Karpas-422 (cell line): ENCODE measurements around the gene SYTL3. TPM values are rescaled to one million over a fixed set of nuclear protein-coding genes. Genes with fewer than 3 reads are reported as not detected.

ENCODE experiments used
- DNase-seq: peaks from one replicate; pipeline ENCODE4 v3.0.0-alpha.2; 2015
- H2AFZ ChIP-seq: fragments of 200-600 bp; sonication (generic); 2 replicates; pipeline ENCODE4 v1.6.1; 2014; ENCODE audit warnings: antibody characterized with exemption, low read length, mixed read lengths
- H3K27ac ChIP-seq: fragments of 200-600 bp; sonication (generic); 2 replicates; pipeline ENCODE4 v1.5.1; 2014; ENCODE audit warnings: mild to moderate bottlenecking, low read length, moderate library complexity
- H3K27me3 ChIP-seq: fragments of 200-600 bp; sonication (generic); 2 replicates; pipeline ENCODE4 v1.6.1; 2014; ENCODE audit warnings: low read length, mixed read lengths
- H3K36me3 ChIP-seq: fragments of 200-600 bp; sonication (generic); 2 replicates; pipeline ENCODE4 v1.6.1; 2014; ENCODE audit warnings: low read length, mixed read lengths; ENCODE audit not compliant: insufficient read depth
- H3K4me1 ChIP-seq: fragments of 200-600 bp; sonication (generic); 2 replicates; pipeline ENCODE4 v1.6.1; 2014; ENCODE audit warnings: mild to moderate bottlenecking, low read length, mixed read lengths
- H3K4me2 ChIP-seq: fragments of 200-600 bp; sonication (generic); 2 replicates; pipeline ENCODE4 v1.6.1; 2014; ENCODE audit warnings: low read length, low read depth, mild to moderate bottlenecking; ENCODE audit not compliant: poor library complexity, severe bottlenecking
- H3K4me3 ChIP-seq: fragments of 200-600 bp; sonication (generic); 2 replicates; pipeline ENCODE4 v1.5.1; 2014; ENCODE audit warnings: mild to moderate bottlenecking, antibody characterized with exemption, low read length, mixed read lengths
- H3K79me2 ChIP-seq: fragments of 200-600 bp; sonication (generic); 2 replicates; pipeline ENCODE4 v1.6.1; 2014; ENCODE audit warnings: mild to moderate bottlenecking, low read length, mixed read lengths
- H3K9ac ChIP-seq: fragments of 200-600 bp; sonication (generic); 2 replicates; pipeline ENCODE4 v1.6.0; 2014; ENCODE audit warnings: low read length
- H3K9me2 ChIP-seq: fragments of 200-600 bp; sonication (generic), shearing (Covaris generic); replicated peaks from 2 replicates; pipeline ENCODE4 v1.6.0; 2014; ENCODE audit warnings: mild to moderate bottlenecking, low read length, moderate library complexity; ENCODE audit not compliant: insufficient read depth
- H3K9me3 ChIP-seq: fragments of 300-700, 200-600 bp; sonication (generic); 2 replicates; pipeline ENCODE4 v1.6.1; 2014; ENCODE audit warnings: low read length, mixed read lengths
- H4K20me1 ChIP-seq: fragments of 200-600 bp; sonication (generic); 2 replicates; pipeline ENCODE4 v1.6.1; 2014; ENCODE audit warnings: mild to moderate bottlenecking, antibody characterized with exemption, low read length, low read depth; ENCODE audit not compliant: insufficient read depth
- total RNA-seq: library from RNA; depleted of rRNA; stranded (reverse); fragments of >200 nt; shearing (Covaris generic); gene quantifications from 2 replicates; pipeline ENCODE4 v1.2.3, GENCODE V29; 2014; ENCODE audit warnings: low replicate concordance

Gene SYTL3
- total RNA-seq, 1 experiment from 2014 or later: 0.41 TPM

DNA sequence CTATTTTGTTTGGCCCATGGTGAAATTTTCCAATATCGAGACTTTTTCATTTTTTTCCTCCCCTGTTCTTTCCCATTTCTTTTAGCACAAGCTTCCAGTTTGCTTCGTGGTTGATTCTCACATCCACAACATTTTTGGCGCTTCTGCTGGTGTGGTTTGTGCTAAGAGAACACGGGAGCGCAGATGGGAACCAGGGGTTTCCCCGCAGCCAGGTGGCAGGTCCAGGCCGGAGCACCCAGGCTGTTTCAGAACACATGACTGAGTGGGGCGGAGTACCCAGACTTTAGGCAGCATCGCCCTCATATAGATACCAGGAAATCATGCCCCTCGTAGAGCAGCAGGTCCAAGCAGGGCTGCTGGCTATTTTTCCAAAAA is 58.0 kb downstream of the SYTL3 start:
- H3K36me3 ChIP-seq: no peaks in the 10 kb centered on the region
- no peak overlapping the region for H3K4me3 ChIP-seq
- no peaks in the 10 kb centered on the region for H4K20me1 ChIP-seq
- H3K4me1 ChIP-seq: peaks cover 8% of the 10 kb centered on the region
- no peak overlapping the region for H3K9ac ChIP-seq
- H3K27ac ChIP-seq: no peak overlapping the region
- H2AFZ ChIP-seq: no peak overlapping the region
- no peaks in the 10 kb centered on the region for H3K79me2 ChIP-seq
- no peak for DNase-seq
- no peaks in the 10 kb centered on the region for H3K27me3 ChIP-seq
- no peaks in the 10 kb centered on the region for H3K9me3 ChIP-seq
- no peak overlapping the region for H3K4me2 ChIP-seq
- H3K9me2 ChIP-seq: no peaks in the 10 kb centered on the region

GRCh38 chr6:158708239-158708638 is 58.4 kb downstream of the SYTL3 start:
- Histone ChIP-seq H3K4me1 (peaks cover 8% of the 10 kb centered on the region), H2AFZ (no peak overlapping the region), H3K9ac (no peak overlapping the region), H3K4me2 (no peak overlapping the region), H3K9me3 (no peaks in the 10 kb centered on the region), H3K27me3 (no peaks in the 10 kb centered on the region), H4K20me1 (no peaks in the 10 kb centered on the region), H3K27ac (no peak overlapping the region), H3K36me3 (no peaks in the 10 kb centered on the region), H3K4me3 (no peak overlapping the region), H3K9me2 (no peaks in the 10 kb centered on the region), H3K79me2 (no peaks in the 10 kb centered on the region)
- no peak for DNase-seq

DNA sequence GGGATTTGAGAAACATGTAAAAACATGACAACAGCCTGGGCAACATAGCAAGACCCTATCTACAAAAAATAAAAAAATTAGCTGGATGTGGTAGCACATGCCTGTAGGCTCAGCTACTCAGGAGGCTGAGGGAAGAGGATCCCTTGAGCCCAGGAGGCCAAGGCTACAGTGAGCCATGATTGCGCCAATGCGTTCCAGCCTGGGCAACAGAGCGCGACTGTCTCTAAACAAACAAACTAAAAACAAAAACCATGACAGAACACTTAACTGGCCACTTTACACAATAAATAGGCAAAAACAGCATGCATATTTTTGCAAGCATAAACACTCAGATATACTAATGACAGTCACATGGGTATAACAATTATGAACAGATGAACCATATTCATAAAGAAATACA is 60.0 kb downstream of the SYTL3 start:
- Histone ChIP-seq H3K36me3 (no peaks in the 10 kb centered on the region), H4K20me1 (no peaks in the 10 kb centered on the region), H3K9me3 (no peaks in the 10 kb centered on the region), H2AFZ (no peak overlapping the region), H3K27ac (no peak overlapping the region), H3K79me2 (no peaks in the 10 kb centered on the region), H3K27me3 (no peaks in the 10 kb centered on the region), H3K4me1 (no peaks in the 10 kb centered on the region), H3K4me3 (no peak overlapping the region), H3K4me2 (no peak overlapping the region), H3K9me2 (no peaks in the 10 kb centered on the region), H3K9ac (no peak overlapping the region)
- no peak for DNase-seq

GRCh38 chr6:158711264-158711663 is 61.4 kb downstream of the SYTL3 start:
- no peaks in the 10 kb centered on the region for H3K36me3 ChIP-seq

DNA sequence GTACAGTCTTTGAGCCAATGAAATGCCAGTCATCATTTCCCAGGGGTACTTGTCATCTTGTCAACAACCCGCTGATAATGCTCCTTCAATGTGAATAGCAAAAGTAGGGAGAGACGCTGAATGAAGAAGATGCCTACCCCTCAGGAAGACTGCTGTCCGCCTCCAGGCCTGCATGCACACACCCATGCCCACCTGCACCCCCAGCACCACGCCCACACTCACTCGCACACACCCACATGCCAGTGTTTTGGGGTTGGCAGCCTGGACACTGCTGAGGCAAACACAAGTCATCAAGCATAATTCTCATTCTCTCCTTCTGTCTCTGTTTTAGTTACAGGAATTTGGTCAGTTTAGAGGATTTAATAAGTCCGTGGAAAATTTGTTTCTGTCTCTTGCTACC is 63.6 kb downstream of the SYTL3 start:
- Histone ChIP-seq H4K20me1 (no peaks in the 10 kb centered on the region), H3K4me3 (no peak overlapping the region), H3K9me3 (no peaks in the 10 kb centered on the region), H2AFZ (no peak overlapping the region), H3K4me1 (peaks cover 24% of the 10 kb centered on the region), H3K27ac (no peak overlapping the region), H3K79me2 (no peaks in the 10 kb centered on the region), H3K4me2 (no peak overlapping the region), H3K27me3 (no peaks in the 10 kb centered on the region), H3K9ac (no peak overlapping the region), H3K36me3 (no peaks in the 10 kb centered on the region), H3K9me2 (no peaks in the 10 kb centered on the region)
- DNase-seq: no peak

More at GRCh38 chr6:158711264-158711663, 61.4 kb downstream of the SYTL3 start:
- no peaks in the 10 kb centered on the region for H3K9me3 ChIP-seq
- no peak overlapping the region for H3K4me2 ChIP-seq
- H3K27me3 ChIP-seq: no peaks in the 10 kb centered on the region
- H3K79me2 ChIP-seq: no peaks in the 10 kb centered on the region
- H4K20me1 ChIP-seq: no peaks in the 10 kb centered on the region
- no peak for DNase-seq
- H2AFZ ChIP-seq: no peak overlapping the region
- H3K4me3 ChIP-seq: no peak overlapping the region
- no peaks in the 10 kb centered on the region for H3K9me2 ChIP-seq
- no peak overlapping the region for H3K9ac ChIP-seq
- H3K4me1 ChIP-seq: peaks cover 12% of the 10 kb centered on the region
- H3K27ac ChIP-seq: no peak overlapping the region

GRCh38 chr6:158714706-158715105 is 64.9 kb downstream of the SYTL3 start:
- Histone ChIP-seq H3K9me3 (no peaks in the 10 kb centered on the region), H3K27ac (no peak overlapping the region), H3K9ac (no peak overlapping the region), H3K4me2 (no peak overlapping the region), H2AFZ (no peak overlapping the region), H3K36me3 (no peaks in the 10 kb centered on the region), H3K9me2 (no peaks in the 10 kb centered on the region), H3K27me3 (no peaks in the 10 kb centered on the region), H4K20me1 (no peaks in the 10 kb centered on the region), H3K4me1 (peaks cover 24% of the 10 kb centered on the region), H3K4me3 (no peak overlapping the region), H3K79me2 (no peaks in the 10 kb centered on the region)
- DNase-seq: no peak

GRCh38 chr6:158715330-158716311 is 65.8 kb downstream of the SYTL3 start:
- peak overlapping the region; percentile 50 for H3K9ac ChIP-seq

DNA sequence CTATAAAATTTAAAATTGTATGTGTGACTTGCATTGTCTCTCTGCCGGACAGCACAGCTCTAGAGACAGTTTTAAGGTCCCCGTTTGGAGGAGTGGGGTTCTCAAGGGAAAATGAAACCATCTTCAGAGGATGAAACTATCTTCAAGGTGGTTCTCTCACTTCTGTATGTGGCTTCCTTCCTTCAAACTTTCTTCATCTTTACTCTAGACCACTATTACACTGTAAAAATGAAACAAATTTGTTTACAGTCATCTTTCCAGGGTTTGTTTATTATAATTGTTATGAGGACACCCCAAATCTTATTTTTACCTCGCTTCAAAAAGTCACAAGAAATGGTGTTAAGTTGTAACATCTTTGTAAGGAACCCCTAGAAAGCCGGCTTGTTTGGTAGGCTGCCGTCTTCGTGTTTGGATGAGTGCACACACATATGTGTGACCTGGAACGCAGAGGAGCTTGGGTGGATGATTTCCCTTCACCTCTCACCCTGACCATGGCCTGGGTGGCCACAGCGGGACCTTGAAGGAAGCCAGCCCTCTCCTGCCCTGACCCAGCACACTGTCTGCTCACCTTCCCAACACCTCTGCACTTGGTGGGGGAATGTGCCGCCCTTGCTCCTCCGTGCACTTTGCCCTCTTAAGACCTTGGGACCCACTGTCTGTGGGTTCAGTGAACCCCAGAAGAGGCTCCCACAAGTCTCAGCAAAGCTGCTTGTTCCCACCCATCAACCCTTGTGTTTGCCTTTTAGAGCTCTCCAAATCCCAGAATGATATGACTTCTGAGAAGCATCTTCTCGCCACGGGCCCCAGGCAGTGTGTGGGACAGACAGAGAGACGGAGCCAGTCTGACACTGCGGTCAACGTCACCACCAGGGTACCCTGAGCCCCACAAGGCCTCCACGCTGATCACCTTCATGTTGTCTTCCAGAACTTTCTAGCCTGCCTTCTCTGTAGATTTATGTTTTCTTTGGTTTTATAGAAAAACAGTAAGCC is 67.8 kb downstream of the SYTL3 start:
- H3K4me2 ChIP-seq: no peak overlapping the region
- H3K27me3 ChIP-seq: no peaks in the 10 kb centered on the region
- no peaks in the 10 kb centered on the region for H3K9me2 ChIP-seq
- H3K27ac ChIP-seq: no peak overlapping the region
- no peak for DNase-seq
- H4K20me1 ChIP-seq: no peaks in the 10 kb centered on the region
- H3K36me3 ChIP-seq: no peaks in the 10 kb centered on the region
- H3K79me2 ChIP-seq: no peaks in the 10 kb centered on the region
- no peaks in the 10 kb centered on the region for H3K9me3 ChIP-seq
- peaks cover 24% of the 10 kb centered on the region for H3K4me1 ChIP-seq
- no peak overlapping the region for H2AFZ ChIP-seq
- no peak overlapping the region for H3K4me3 ChIP-seq
- no peak overlapping the region for H3K9ac ChIP-seq

More at GRCh38 chr6:158715330-158716311, 65.8 kb downstream of the SYTL3 start:
- no peaks in the 10 kb centered on the region for H3K9me2 ChIP-seq
- no peaks in the 10 kb centered on the region for H4K20me1 ChIP-seq
- no peaks in the 10 kb centered on the region for H3K9me3 ChIP-seq
- H3K27me3 ChIP-seq: no peaks in the 10 kb centered on the region
- peak; percentile 83 for DNase-seq
- H3K4me1 ChIP-seq: peaks cover 24% of the 10 kb centered on the region
- peak overlapping the region; percentile 85 for H2AFZ ChIP-seq
- peak overlapping the region; percentile 73 for H3K4me2 ChIP-seq
- no peaks in the 10 kb centered on the region for H3K36me3 ChIP-seq
- H3K27ac ChIP-seq: peak overlapping the region; percentile 65
- H3K79me2 ChIP-seq: no peaks in the 10 kb centered on the region
- H3K4me3 ChIP-seq: peak overlapping the region; percentile 51; the same call in 1 of the 2 replicates
